Naive thymus-derived CD8-positive, alpha-beta T cell (primary cell): ENCODE data around the gene INPP5E. TPM values are rescaled to one million over a fixed set of nuclear protein-coding genes. Genes with fewer than 3 reads are reported as not detected.
A peak's percentile ranks its signal among the peaks of the same experiment; 100 is the strongest.

Experiments used
- ATAC-seq, 2 donors: fragments of 150-1000 bp; cut with Tn5 transposase in 1 of 2; sonication (Bioruptor Pico), chemical (Tn5 transposase) in 1 of 2; 1 replicate in 1 of 2; 2 replicates in 1 of 2; pipeline ENCODE4 v1.10.0; 2021; ENCODE audit warnings: mild to moderate bottlenecking in 2 of 2, moderate library complexity in 2 of 2
- POLR2A ChIA-PET: fragments of 350-600 bp; sonication (Branson Sonifier 250); formaldehyde crosslinking; loops from one replicate; lab custom pipeline; 2021; ENCODE audit warnings: antibody characterized with exemption; lab: Charles Lee
- DNase-seq, 10 donors: peaks; one replicate each; pipeline versions ENCODE4 v3.0.0 to v3.0.0-alpha.2; 2020 to 2022
- H3K27ac Mint-ChIP-seq, 10 donors: one replicate each; pipeline ENCODE4 v1.8.0; 2020 to 2022; ENCODE audit warnings: mild to moderate bottlenecking in 10 of 10, mixed read lengths in 10 of 10, moderate library complexity in 4 of 10, inconsistent platforms in 1 of 10
- H3K27me3 Mint-ChIP-seq, 5 donors: one replicate each; pipeline ENCODE4 v1.8.0; 2021 to 2022; ENCODE audit warnings: mixed read lengths in 5 of 5
- H3K36me3 Mint-ChIP-seq, 3 donors: one replicate each; pipeline ENCODE4 v1.8.0; 2020 to 2022; ENCODE audit warnings: mixed read lengths in 3 of 3, mild to moderate bottlenecking in 2 of 3, inconsistent platforms in 1 of 3
- H3K4me1 Mint-ChIP-seq, 4 donors: one replicate each; pipeline ENCODE4 v1.8.0; 2021 to 2022; ENCODE audit warnings: mixed read lengths in 4 of 4
- H3K4me3 Mint-ChIP-seq, 10 donors: one replicate each; pipeline ENCODE4 v1.8.0; 2020 to 2022; ENCODE audit warnings: mild to moderate bottlenecking in 10 of 10, mixed read lengths in 10 of 10, moderate library complexity in 6 of 10, inconsistent platforms in 1 of 10
- H3K9me3 Mint-ChIP-seq, 9 donors: one replicate each; pipeline ENCODE4 v1.8.0; 2020 to 2022; ENCODE audit warnings: mixed read lengths in 9 of 9, mild to moderate bottlenecking in 3 of 9, inconsistent platforms in 1 of 9, moderate library complexity in 1 of 9
- polyA plus RNA-seq, 3 donors: library from polyadenylated mRNA; unstranded; fragments of 300-500 nt; fragmentation: Illumina TruSeq; gene quantifications; one replicate each; pipeline ENCODE4 v1.2.3, GENCODE V29; 2021
- total RNA-seq, 8 experiments: library from RNA in 2 of 8; stranded (reverse) in 2 of 8; gene quantifications; one replicate each; pipeline ENCODE4 v1.2.3 and lab custom pipeline; 2021 to 2026

The INPP5E gene
- total and polyA plus RNA-seq, 5 experiments from 2014 or later = 0.90 to 27.3 (median 4.4) TPM

DNA sequence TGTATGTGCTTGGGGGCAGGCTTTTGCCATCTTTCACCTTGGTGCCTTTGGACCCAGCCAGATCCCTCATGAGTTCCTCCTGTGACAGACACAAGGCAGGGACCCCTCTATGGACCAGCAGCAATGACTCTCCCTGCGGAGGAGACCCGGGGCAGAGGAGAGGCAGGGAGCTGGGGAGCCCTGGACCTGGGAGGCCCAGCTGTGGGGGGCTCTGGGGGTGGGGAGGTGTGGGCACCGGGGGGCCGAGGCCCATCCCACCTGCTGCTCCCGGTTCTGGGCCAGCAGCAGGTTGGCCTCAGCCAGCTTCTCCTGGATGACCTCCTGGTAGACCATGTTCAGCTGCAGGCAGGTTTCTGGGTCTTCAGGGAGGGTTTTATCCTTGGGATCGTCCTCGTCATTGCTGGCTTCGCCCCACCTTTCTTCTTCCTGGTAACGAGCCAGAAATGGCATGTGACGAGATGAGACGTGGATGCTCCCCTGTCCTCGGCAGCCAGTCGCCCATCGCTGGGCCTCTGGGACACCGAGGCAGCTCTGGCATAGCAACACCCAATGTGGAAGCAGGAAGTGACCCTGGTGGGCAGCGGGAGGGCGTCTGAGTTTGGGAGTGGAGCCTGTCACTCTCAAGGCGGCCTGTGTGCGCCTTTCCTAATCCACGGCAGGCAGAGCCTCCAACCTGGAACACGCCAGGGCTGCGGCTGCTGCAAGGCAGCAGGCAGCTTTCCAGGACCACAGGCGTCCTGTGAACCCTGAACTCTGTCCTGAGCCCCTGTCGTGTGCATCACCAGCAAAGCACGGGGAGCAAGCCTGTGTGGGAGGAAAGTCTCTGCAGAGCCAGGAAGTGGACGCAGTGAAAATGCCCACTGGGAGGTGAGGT lies 44.1 kb downstream of the INPP5E start:
- no peak for DNase-seq
- POLR2A ChIA-PET = interaction anchor here (0.6 kb wide), 1 partner anchor 849 kb away, joined by 4 read pairs; no protein-coding TSS in a partner anchor
- H3K9me3 Mint-ChIP-seq = no peaks in the 10 kb centered on the region
- no peaks in the 10 kb centered on the region for H3K27me3 Mint-ChIP-seq
- no peak overlapping the region for H3K27ac Mint-ChIP-seq
- no peak for ATAC-seq
- no peak overlapping the region for H3K4me3 Mint-ChIP-seq
- H3K4me1 Mint-ChIP-seq = peaks cover 6 to 21% (median 14%) of the 10 kb centered on the region in 4 donors
- peaks cover 0 to 42% (median 4%) of the 10 kb centered on the region in 3 donors for H3K36me3 Mint-ChIP-seq

DNA sequence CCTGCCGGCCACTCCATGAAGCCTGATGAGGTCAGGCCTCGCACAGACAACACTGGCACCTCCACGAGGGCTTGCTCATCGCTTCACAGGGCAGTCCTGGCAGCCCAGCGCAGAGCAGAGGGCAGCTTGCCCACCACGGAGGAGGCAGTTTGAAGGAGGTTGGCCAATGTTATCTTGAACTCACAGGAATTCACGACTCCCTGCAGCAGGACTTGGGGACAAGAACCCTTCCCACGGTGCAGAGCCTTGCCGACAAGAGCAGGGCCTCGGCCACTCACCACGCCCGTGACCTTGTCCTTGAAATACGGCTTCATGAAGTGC lies 44.7 kb downstream of the INPP5E start:
- H3K27ac Mint-ChIP-seq = no peak overlapping the region
- no peaks in the 10 kb centered on the region for H3K27me3 Mint-ChIP-seq
- no peaks in the 10 kb centered on the region for H3K9me3 Mint-ChIP-seq
- H3K4me1 Mint-ChIP-seq = peaks cover 5 to 16% (median 13%) of the 10 kb centered on the region in 4 donors
- H3K4me3 Mint-ChIP-seq = no peak overlapping the region
- H3K36me3 Mint-ChIP-seq = peaks cover under 1 to 46% (median 4%) of the 10 kb centered on the region in 3 donors
- no peak for DNase-seq
- no peak for ATAC-seq
- POLR2A ChIA-PET = no interaction called here

DNA sequence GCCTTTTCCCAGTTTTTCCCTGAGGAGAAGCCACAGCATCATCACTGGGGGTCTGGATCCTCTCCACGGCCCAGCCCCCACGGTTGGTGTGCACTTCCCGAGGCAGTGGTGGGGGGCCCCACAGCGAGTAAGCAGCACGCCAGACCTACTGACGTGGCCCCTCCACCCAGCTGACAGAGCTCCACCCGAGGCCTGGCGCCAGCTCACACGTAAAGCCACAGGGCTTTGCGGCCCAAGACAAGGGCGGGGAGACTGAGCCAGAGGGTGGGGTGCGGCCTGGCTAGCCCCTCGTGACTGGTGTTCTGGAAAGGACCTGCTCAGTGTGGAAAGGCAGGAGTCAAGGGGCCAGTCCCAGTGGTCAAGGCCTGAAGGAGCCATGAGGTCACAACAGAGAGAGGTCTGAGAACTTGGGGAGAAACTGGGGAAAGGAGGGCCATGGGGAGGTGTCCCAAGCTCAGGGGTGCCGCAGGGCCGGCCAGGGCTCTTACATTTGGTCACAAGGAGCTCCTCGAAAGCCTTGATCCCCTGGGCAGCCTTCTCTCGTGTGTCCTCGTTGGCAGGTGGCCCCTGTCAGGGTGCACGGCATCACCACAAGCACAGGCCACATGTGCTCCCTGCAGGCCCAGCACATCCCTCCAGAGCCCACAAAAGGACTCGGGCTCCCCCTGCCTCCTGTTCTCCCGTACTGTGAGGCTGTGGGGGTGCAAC lies 45.2 kb downstream of the INPP5E start:
- no peak for ATAC-seq
- Mint-ChIP-seq H3K27me3 (no peaks in the 10 kb centered on the region), H3K4me3 (no peak overlapping the region), H3K36me3 (peaks cover 4 to 51% (median 4%) of the 10 kb centered on the region in 3 donors), H3K9me3 (no peaks in the 10 kb centered on the region), H3K27ac (no peak overlapping the region), H3K4me1 (peaks cover 5 to 16% (median 13%) of the 10 kb centered on the region in 4 donors)
- DNase-seq = no peak
- POLR2A ChIA-PET = no interaction called here

DNA sequence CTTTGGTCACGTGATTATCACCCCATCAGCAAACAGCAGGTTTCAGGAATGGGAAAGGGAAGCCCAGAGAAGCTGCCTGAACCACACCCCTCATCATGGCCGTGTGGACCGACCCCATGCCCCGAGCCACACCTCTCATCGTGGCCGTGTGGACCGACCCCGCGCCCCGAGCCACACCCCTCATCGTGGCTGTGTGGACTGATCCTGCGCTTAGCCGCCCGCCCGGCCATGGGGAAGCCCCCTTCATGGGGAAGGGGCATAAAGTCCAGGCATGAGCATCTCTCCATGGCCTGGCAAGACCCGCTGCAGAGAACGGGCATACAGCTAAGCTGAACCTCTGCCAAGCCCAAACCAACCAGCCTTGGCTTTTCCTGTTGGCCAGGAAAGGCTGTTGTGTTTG lies 46.1 kb downstream of the INPP5E start:
- ATAC-seq (no peak), DNase-seq (no peak)
- Mint-ChIP-seq H3K36me3 (peaks cover 4 to 61% (median 4%) of the 10 kb centered on the region in 3 donors), H3K27ac (no peak overlapping the region), H3K9me3 (no peaks in the 10 kb centered on the region), H3K4me3 (no peak overlapping the region), H3K4me1 (peaks cover 2 to 8% (median 4%) of the 10 kb centered on the region in 4 donors), H3K27me3 (no peaks in the 10 kb centered on the region)
- POLR2A ChIA-PET = no interaction called here

DNA sequence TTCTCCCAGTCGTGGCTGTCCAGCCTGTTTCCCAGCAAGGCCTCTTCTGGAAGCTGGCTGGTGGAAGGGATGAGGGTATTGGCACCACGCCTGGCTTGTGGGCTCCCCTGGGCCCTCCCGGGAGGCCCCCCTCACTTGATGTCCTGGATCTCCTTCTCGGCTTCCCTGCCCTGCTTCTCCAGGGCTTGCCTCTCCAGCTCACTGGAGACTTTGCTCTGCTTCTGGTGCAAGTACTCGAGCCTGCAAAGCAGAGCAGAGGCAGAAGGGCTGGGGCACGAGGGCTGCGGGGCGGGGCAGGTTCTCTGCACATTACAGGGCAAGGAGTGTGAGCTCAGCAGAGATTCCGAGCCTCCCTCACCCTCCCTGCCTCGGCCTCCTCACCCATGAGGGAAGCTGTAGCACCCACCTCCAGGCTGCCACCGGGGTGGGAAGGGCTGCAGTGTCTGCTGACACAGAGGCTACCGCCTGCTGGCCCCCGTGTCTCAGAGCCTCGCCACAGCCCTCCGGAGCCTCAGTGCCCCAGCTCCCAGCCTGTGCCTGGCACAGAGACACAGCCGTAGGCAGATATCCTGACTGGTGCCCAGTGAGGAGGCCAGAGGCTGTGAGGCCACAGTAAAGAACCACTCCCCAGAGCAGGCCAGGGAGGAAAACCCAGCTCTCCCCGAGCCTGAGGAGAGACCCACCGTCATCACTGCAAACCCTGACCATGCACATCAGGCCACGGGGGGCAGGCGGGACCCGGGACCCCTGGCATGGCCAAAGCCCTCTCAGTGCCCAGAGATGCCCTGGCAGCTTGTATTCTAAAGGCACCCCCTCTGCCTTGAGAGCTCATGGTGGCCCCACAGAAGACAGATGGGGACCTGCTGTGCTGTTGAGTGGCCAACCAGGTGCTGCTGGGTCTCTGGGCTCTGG lies 46.9 kb downstream of the INPP5E start:
- Mint-ChIP-seq H3K9me3 (no peaks in the 10 kb centered on the region), H3K27me3 (no peaks in the 10 kb centered on the region), H3K27ac (no peak overlapping the region), H3K36me3 (peaks cover 4 to 68% (median 8%) of the 10 kb centered on the region in 3 donors), H3K4me3 (no peak overlapping the region), H3K4me1 (peaks cover 0 to 5% (median under 1%) of the 10 kb centered on the region in 4 donors)
- ATAC-seq = no peak
- DNase-seq = no peak
- POLR2A ChIA-PET = no interaction called here

DNA sequence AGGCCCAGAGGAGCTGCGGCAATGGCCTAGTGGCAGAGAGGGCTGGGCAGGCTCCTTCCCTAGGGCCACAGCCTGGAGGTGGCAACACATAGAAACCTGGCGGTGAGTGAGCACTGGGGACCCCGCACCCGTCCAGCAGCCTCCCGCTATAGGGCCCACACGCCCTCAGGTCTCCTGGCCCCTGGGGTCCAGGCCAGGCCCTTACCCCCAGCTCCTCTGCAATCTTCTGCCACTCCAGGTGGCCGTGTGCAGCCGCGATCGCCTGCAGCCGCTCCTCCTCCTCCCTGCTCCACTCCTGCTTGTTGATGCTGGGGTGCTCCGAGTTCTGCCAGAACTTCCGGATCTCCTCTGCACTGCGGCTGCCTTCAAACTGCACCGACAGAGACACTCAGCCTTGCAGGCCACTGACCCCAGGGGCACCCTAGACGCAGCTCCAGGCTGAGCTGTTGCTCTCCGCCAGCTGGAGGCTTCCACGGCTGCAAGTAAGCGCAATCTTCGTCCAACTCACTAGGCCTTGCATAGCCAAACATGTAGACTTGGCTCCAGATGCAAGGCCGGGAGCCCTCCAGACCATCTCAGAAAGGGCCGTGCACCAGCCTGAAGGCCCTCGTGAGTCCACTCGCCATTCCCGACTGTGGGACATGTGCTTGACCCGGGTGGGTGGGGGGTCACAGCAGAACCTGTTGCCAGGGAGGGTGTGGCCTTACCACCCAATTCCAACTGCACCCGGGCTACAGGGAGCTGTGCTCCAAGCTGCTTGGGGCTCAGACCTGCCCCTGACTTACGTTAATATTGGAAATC lies 47.7 kb downstream of the INPP5E start:
- DNase-seq (no peak), ATAC-seq (no peak)
- H3K27ac Mint-ChIP-seq = peak overlapping the region in 1 of 10 donors; percentile 29
- peaks cover 4 to 74% (median 15%) of the 10 kb centered on the region in 3 donors for H3K36me3 Mint-ChIP-seq
- H3K4me1 Mint-ChIP-seq = peaks cover 0 to 2% (median under 1%) of the 10 kb centered on the region in 4 donors
- H3K9me3 Mint-ChIP-seq = no peaks in the 10 kb centered on the region
- H3K4me3 Mint-ChIP-seq = no peak overlapping the region
- POLR2A ChIA-PET = no interaction called here
- H3K27me3 Mint-ChIP-seq = no peaks in the 10 kb centered on the region

DNA sequence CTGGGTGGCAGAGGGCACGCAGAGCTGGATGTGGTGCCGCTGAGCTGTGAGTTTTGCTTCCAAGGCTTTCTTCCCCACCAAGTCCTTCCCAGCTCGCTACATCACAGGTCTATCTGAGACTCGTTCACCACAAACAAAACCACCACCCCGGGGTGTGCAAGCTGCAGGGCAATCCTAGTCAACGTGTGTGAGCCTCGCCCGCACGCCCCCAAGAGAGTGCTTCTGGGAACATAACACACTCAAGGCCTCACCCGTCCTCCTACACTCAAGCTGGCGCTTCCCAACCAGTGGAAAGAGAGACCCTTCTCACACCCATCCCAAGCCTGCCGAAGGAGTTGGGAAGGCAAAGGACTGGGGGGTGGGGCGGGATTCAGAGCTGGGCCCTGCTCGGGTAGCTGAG lies 50.2 kb downstream of the INPP5E start:
- H3K9me3 Mint-ChIP-seq = no peaks in the 10 kb centered on the region
- no peaks in the 10 kb centered on the region for H3K27me3 Mint-ChIP-seq
- DNase-seq = no peak
- no peak for ATAC-seq
- H3K27ac Mint-ChIP-seq = no peak overlapping the region
- POLR2A ChIA-PET = interaction anchor here (1.7 kb wide), 1 partner anchor 21 kb away, joined by 5 read pairs; the partner anchor contains the start of genes ENTR1 and PMPCA
- peaks cover 4 to 74% (median 21%) of the 10 kb centered on the region in 3 donors for H3K36me3 Mint-ChIP-seq
- no peak overlapping the region for H3K4me3 Mint-ChIP-seq
- H3K4me1 Mint-ChIP-seq = peaks cover 8 to 16% (median 16%) of the 10 kb centered on the region in 4 donors

DNA sequence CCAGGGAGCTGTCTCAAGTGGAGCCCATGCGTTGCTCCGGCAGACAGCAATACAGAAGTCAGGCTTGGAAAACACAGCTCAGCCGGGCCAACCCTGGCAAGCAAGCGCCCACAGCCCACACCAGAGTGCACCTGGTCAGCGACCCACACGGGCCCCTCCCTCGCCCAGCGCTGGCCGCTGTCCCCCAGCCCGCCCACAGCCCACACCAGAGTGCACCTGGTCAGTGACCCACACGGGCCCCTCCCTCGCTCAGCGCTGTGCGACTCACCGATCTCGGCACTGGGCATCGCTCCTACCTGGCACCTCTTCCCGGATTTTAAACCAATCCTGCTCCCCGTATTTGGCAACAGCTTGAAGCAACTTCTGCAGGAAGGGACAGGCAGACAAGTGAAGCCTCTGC lies 52.4 kb downstream of the INPP5E start:
- peaks cover 4 to 80% (median 22%) of the 10 kb centered on the region in 3 donors for H3K36me3 Mint-ChIP-seq
- ATAC-seq (no peak), DNase-seq (no peak)
- no peaks in the 10 kb centered on the region for H3K27me3 Mint-ChIP-seq
- peaks cover 8 to 20% (median 16%) of the 10 kb centered on the region in 4 donors for H3K4me1 Mint-ChIP-seq
- H3K9me3 Mint-ChIP-seq = no peaks in the 10 kb centered on the region
- no peak overlapping the region for H3K4me3 Mint-ChIP-seq
- POLR2A ChIA-PET = no interaction called here
- H3K27ac Mint-ChIP-seq = no peak overlapping the region

DNA sequence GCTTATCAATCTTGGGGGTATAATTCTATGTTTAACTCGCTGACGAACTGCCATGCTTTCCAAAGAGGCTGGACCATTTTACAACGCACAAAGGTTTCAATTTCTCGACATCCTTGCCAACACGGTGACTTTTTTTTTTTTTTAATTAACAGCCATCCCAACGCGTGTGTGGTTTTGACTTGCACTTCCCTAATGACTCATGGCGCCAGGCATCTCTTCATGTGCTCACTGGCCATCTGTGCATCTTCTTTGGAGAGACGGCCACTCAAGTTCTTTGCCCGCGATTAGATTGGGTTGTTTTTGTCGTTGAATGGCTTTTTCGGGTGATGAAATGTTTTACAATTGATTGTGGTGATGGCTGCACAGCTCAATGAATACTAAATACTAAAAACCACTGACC lies 53.6 kb downstream of the INPP5E start:
- ATAC-seq = no peak
- Mint-ChIP-seq H3K4me1 (peaks cover 7 to 20% (median 16%) of the 10 kb centered on the region in 4 donors), H3K4me3 (no peak overlapping the region), H3K36me3 (peaks cover 4 to 72% (median 19%) of the 10 kb centered on the region in 3 donors), H3K9me3 (no peaks in the 10 kb centered on the region), H3K27ac (peak overlapping the region in 1 of 10 donors; percentile 50), H3K27me3 (no peaks in the 10 kb centered on the region)
- DNase-seq = no peak
- POLR2A ChIA-PET = interaction anchor here (0.7 kb wide), 1 partner anchor 1323 kb away, joined by 3 read pairs; no protein-coding TSS in a partner anchor

DNA sequence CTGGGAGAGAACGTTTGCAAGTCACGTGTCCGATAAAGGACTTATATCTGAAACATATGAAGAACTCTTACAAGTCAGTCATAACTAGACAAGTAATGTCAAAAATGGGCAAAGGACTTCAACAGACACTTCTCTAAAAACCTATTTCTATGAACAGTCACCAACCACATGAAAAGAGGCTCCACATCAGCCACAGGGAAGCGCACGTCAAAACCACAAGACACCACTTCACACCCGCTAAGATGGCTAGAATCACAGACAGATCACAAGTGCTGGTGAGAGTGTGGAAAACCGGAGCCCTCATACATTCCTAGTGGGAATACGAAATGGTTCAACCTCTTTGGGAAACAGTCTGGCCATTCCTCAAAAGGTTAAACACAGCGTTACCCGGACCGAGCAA lies 54.6 kb downstream of the INPP5E start:
- peak overlapping the region in 4 of 10 donors; percentile 1 to 88 (median 32) for H3K27ac Mint-ChIP-seq
- no peaks in the 10 kb centered on the region for H3K9me3 Mint-ChIP-seq
- ATAC-seq = peak; percentile 84 to 96
- POLR2A ChIA-PET = interaction anchor here (1.1 kb wide), 1 partner anchor 19 kb away, joined by 4 read pairs; no protein-coding TSS in a partner anchor
- peaks cover 4 to 65% (median 19%) of the 10 kb centered on the region in 3 donors for H3K36me3 Mint-ChIP-seq
- peak overlapping the region in 5 of 10 donors; percentile 6 to 57 (median 28) for H3K4me3 Mint-ChIP-seq
- DNase-seq = peak in 3 of 10 donors; percentile 32 to 53 (median 48)
- peaks cover 7 to 20% (median 16%) of the 10 kb centered on the region in 4 donors for H3K4me1 Mint-ChIP-seq
- H3K27me3 Mint-ChIP-seq = no peaks in the 10 kb centered on the region

DNA sequence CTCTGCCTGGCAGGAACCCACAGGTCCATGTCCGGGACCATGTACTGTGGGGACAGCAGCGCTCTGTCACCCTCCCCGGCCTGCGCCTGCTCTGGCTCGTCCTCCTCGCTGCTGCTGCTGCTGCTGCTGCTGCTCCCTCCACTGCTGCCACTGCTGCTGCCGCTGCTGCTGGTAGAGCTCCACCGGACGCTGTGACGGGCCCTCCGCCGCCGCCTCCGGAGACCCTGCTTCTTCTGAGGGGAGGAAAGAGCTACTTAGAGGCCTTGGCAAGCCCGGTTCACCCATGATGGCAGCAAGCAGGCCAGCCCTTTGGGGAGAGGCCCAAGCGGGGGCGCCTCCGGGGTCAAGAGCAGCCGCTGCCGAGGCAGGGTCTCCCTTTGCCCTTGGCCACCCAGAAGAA lies 56.2 kb downstream of the INPP5E start:
- Mint-ChIP-seq H3K4me3 (no peak overlapping the region), H3K9me3 (no peaks in the 10 kb centered on the region), H3K27me3 (no peaks in the 10 kb centered on the region), H3K36me3 (peaks cover 0 to 54% (median 17%) of the 10 kb centered on the region in 3 donors), H3K4me1 (peaks cover 7 to 20% (median 16%) of the 10 kb centered on the region in 4 donors), H3K27ac (no peak overlapping the region)
- POLR2A ChIA-PET = no interaction called here
- ATAC-seq (no peak), DNase-seq (no peak)
